Activated CD4-positive, alpha-beta T cell treated with anti-CD3 and anti-CD28 coated beads for 1 hour (primary cell): ENCODE data around the gene RAB1A.

Experiments
- DNase-seq: peaks from one replicate; pipeline ENCODE4 v3.0.0-alpha.2; 2020

Gene RAB1A

DNA sequence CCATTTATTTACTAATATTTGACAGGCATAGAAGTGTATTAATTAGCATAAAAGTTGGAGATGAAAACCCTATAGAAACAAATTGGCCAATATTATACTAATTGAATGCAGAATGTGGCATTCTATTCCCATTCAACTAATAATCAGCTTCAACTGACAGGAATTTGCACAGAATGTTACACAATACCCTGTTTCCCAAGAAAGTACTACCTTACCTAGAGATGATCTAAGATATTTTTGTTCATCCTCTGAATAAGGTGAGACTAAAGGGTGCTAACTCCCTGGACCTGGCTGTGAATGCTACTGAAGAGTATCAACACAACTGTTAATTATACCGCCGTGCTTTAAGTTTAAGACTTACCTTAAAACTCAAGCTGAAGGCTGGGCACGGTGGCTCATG, 44.8 kb downstream of the RAB1A start:
- DNase-seq = no peak

- no peak for DNase-seq
Observed at GRCh38 chr2:65081232-65081685, 48.6 kb downstream of the RAB1A start.

GRCh38 chr2:65079017-65079416, 50.9 kb downstream of the RAB1A start:
- DNase-seq = no peak

DNA sequence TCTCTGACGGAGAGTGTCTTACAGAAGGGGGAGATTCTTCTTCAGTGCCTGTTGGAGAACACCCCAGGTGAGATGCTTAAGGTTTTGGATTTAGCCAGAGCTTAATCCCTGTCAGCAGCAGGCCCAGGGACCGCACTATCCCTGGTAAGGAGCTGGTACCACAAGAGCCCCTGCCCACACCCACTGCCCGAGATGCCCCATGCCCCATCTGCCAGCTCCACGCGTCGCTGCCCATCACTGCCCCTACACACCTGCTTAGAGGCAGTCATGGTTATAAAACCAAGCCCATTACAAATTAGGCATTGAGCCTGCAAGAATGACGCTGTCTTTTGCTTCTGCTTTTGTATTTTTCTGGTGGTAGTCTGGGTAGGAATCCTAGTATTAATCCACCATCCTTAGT, 52.0 kb downstream of the RAB1A start:
- no peak for DNase-seq

- DNase-seq = no peak
Observed at GRCh38 chr2:65076345-65076710, 53.6 kb downstream of the RAB1A start.

GRCh38 chr2:65075605-65076344, 54.1 kb downstream of the RAB1A start:
- no peak for DNase-seq

DNA sequence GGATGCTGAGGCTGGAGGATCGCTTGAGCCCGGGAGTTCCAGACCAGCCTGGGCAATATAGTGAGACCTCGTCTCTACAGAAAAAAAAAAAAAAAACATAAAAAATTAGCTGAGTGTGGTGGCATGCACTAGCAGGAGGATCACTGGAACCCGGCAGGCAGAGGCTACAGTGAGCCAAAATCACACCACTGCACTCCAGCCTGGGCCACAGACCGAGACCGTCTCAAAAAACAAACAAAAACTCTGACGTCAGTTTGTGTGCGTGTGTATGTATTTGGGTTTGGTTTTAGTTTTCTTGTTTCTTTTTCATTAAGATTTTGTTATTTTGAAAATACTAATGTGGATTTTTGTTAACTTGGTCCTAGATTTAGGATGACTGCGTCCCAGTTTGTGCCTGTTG, 54.7 kb downstream of the RAB1A start:
- DNase-seq = no peak

DNA sequence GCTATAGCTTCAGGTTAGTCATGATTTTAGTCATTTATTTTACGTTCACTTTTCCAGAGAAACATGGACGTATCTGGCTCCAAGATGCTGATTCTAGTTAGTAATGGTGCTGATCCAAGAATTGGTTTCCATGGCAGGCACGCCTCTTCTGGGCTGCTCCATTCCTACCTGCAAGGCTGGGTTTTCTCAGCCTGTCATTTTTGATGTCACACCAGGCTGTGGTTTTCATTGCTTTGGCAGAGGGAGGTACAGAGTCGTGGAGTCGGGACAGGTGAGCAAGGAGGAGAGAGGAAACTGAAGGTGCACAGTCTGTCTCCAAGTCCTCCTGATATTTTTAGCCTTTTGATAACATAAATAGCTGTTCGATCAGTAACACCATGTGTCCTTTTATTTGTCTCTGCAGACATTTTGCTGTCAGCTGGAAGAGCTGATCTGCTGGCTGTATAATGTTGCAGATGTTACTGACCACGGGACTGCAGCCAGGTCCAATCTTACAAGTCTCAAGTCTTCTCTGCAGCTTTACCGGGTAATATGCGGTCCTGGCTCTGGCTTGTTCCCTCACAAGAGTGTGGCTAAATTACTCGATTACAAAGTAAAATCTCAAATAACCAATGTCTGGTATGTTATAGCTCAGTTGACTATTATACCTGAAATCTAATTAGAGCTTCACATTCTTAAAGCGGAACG, 55.9 kb downstream of the RAB1A start:
- no peak for DNase-seq

DNA sequence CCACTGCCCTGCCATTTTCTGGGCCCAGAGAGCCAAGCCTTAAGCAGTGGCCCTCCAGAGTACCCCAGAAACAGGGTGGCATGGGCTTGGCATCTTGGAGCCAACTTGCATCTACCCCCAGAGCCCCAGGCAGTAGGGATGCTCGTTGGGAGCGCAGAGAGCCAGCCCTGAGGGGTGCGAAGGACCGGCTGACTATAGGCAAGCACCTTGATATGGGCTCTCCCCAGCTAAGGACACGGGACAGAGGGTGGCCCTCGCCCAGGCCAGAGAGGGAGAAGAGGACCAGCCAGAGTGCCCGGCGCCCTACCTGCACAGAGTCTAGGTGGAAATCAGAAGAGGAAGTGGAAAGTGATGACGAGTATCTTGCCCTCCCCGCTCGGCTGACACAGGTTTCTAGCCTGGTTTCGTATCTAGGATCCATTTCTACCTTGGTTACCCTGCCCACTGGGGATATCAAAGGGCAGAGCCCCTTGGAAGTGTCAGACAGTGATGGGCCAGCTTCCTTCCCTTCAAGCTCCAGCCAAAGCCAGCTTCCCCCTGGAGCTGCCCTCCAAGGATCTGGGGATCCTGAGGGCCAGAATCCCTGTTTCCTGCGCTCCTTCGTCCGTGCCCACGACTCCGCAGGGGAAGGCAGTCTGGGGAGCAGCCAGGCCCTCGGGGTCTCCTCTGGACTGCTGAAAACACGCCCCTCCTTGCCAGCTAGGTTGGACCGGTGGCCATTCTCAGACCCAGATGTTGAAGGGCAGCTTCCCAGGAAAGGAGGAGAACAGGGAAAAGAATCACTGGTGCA, 57.5 kb downstream of the RAB1A start:
- no peak for DNase-seq

DNA sequence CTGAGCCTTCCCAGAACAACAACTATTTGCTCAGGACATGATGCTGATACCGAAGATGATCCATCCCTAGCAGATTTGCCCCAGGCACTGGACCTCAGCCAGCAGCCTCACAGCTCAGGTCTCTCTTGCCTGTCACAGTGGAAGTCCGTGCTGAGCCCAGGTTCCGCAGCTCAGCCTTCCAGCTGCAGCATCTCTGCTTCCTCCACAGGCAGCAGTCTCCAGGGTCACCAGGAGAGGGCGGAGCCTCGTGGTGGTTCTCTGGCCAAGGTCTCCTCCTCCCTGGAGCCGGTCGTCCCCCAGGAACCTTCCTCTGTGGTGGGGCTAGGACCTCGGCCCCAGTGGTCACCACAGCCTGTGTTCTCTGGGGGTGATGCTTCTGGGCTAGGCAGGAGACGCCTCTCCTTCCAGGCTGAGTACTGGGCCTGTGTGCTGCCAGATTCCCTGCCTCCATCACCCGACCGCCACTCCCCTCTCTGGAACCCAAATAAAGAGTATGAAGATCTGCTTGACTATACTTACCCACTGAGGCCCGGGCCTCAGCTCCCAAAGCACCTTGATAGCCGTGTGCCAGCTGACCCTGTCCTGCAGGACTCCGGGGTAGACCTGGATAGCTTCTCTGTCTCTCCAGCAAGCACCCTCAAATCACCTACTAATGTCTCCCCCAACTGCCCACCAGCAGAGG, 58.3 kb downstream of the RAB1A start:
- DNase-seq = no peak

- DNase-seq = no peak
Observed at GRCh38 chr2:65070856-65071255, 59.0 kb downstream of the RAB1A start.

GRCh38 chr2:65070172-65070830, 59.6 kb downstream of the RAB1A start:
- no peak for DNase-seq

GRCh38 chr2:65069439-65069824, 60.5 kb downstream of the RAB1A start:
- DNase-seq = no peak

DNA sequence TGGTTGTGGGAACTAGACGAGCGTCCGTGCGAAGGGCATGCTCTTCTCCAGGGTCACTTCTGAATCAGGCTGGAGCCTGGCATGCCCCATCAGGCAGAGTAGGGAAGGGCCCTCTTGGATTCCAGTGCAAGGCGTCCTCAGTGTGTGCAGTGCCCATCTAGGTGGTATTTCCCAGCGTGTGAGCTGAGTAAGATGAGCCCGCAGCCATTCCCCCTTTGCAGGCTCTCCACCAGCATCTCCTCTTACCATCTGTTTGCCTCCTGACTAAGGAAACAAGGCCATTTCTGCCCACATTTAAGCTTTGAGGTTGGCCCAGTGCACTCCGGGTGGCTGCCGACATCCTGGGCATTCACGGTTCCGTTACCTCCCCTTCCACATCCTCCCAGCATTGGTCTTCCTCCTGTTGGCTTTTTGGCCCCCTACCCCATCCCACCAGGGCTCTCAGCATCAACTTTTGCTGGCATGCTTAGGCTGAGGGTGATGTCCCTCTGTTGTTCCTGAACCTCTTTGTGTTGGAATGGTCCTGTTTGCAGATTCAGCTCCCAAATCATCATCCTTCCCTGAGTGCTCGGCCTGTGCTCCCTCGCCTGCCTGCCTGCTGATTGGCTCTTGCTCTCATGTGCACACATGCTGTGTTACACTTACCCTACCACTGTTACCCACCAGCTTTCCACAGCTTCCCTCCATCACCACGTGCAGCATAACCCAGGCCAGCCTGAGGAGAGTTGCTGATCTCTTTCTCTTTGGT, 61.9 kb downstream of the RAB1A start:
- DNase-seq = no peak

DNA sequence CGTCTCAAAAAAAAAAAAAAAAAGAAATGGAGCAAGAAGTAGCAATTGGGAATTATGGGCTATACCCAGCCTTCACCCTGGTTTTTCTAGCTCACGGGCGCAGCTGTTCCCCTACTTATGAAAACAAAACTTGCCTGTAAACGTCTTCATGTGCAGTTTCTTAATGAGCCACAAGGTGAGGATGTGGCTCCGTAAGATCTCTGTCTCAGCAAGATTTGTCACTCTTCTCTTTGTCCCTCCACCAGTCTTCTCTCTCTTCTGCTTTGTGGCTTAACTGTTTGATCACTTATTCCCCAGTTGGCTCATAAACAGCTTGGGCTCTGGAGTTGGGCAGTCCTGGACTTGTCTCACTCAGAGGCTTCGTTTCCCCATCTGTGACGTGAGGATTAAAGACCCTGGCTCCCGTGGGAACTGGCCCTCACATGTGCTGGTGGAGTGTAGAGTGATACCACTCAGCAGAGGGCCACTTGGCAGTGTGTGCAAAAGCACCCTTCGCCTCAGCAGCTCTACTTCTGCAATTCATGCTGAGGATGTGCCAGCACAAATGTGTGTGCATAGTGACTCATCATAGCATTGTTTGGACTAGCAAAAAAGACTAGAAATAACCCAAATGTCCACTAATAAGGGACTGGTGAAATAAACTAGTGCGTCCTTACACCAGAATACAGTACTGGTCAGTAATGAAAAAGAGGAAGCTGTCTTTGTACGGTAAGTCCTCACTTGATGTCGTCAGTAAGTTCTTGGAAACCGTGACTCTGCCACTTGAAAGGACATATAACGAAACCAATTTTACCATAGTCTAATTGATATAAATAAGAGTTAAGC, 65.0 kb downstream of the RAB1A start:
- DNase-seq = no peak

DNA sequence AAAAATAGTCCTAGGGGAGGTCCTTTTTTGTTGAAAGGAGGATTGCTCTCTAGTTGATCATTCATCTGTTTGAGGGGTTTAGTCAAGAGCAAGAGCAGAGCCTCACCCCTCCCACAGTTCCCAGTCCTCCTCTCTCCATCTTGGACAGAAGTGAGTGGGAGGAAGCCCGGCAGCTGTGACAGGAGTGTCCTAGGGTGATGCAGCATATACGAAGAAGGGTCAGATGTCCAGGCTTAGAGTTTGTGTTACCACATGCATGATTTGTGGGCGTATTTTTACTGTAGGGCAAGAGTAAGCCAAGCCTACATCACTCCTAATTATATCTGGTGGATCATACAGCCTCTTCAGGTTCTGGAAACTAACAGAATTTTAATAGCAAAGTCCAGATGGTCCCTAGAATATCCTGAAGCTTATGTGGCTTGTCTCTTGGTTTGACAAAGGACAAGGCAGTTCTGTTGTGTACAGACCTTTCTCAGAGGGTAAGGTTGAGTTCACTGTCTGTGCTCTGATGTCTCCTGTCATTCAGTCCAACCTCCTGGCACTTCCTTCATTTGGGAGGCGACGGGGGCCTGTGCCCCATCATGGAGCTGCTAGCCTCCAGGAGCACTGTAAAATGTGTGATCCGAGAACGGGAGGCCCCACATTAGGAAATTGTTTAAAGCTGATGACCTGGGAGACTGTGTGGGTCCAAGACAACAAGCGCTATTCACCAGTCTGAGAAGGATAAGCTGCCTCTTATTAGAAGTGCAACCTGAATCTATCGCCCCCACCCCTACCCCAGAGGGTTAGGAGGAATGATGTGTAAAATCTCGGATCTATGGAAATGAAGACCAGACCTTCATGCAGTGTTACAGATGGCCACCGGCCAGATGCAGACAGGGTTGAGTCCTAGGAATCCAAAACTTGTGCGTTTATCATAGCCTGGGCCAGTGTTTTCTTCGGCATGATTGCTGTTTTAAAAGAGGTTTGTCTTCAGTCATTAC, 66.8 kb downstream of the RAB1A start:
- DNase-seq = no peak

GRCh38 chr2:65061910-65062339, 68.0 kb downstream of the RAB1A start:
- DNase-seq = no peak

DNA sequence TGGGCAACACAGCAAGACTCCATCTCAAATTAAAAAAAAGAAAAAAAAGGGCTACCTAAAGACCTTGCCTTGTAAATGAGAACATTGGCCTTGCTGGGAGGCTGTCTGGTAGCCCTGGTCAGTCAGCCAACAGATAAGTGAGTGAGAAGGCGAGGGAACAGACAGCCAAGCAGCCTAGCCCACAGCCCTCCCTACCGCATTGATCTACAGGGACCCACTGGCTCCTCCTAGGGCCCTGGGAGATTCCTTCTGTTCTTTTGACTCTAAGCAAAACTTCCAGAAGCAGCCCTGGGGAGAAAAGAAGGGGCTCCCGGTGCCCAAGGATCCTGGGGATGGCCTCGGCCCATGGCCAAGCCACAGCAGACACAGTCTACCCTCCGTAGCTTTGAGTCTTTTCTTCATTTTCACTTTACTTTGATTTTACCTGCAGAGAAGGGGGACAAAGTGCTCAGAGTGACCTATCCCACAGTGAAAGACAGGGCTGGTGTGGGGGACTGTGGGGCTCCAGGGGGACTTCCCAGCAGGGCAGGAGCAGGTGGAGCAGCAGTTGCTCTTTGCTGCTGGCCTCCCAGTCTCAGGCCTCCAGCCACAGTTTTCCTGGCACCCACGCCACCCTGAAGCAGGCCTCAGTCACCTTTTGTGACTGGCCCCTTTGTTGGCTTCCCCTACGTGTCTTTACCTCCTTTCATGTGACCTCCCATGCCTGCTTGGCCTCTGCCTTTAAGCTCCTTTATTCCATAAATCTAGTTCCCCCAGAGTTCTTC, 68.6 kb downstream of the RAB1A start:
- no peak for DNase-seq

- no peak for DNase-seq
Observed at GRCh38 chr2:65059071-65059470, 70.8 kb downstream of the RAB1A start.
